Astrocyte of the hippocampus (primary cell): ENCODE data around the gene ARHGAP1.

Experiments
- DNase-seq: peaks from one replicate; pipeline ENCODE4 v3.0.0; 2011; ENCODE audit warnings: low read depth, low spot score

The ARHGAP1 gene

DNA sequence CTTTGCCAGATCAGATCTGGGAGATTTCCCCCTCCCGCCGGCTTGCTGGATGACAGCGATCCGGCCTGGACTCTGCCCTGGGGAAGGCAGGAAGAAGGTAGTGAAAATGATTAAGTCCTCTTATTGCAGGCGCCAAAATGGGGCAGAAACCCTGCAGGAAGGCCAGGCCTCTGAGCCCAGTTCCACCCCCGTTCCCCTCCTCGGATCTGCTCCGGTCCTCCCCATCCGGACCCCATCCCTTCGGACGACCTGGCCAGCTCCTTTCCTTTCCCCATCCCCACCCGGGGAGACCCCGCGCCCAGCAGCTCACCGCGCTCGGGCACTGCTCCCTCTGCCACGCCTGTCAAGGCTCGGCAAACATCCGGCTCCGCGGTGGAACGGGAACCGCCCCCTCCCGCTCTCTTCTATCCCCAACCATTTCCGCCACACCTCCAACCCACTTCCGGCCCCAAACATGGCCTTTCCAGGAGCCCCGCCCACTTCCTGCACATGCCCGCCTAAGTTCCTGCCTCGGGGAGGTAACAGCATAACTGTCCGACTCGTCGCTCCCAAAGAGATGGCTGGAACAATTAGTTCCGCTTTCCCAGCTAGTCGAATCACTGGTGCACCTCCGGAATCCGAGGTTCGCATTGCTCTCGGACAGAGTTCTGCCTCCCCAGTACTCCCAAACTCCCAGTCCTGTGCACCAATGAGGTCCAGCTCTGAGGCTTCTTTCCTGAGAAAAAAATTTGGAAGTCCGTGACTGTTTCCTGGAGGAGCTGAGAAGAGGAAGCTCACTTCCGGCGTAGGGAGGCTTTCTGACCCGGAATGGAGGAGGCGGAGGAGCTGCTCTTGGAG, at the start of gene ARHGAP1, which contains the start of gene ZNF408:
Gene ARHGAP1, minus strand, starts transcription at position 379 of the 837 bp plus-strand sequence. CDS start 4,512 bp downstream, outside the sequence.
Gene ZNF408, plus strand, starts transcription at position 791 of the 837 bp plus-strand sequence. Its CDS starts 17 bp downstream, at position 808.
- DNase-seq, result peak; percentile 99

DNA sequence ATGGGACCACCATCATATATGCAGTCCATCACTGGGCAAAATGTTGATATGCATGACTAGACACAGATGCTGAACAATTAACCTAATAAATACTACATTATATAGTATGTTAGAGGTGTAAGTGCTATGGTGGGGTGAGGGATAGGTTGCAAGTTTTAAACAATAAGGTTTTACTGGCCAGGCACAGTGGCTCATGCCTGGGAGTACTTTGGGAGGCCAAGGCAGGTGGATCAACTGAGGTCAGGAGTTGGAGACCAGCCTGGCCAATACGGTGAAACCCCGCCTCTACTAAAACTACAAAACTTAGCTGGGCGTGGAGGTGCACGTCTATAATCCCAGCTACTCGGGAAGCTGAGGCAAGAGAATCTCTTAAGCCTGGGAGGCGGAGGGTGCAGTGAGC, 46.7 kb upstream of the ARHGAP1 start:
- DNase-seq, result no peak

DNA sequence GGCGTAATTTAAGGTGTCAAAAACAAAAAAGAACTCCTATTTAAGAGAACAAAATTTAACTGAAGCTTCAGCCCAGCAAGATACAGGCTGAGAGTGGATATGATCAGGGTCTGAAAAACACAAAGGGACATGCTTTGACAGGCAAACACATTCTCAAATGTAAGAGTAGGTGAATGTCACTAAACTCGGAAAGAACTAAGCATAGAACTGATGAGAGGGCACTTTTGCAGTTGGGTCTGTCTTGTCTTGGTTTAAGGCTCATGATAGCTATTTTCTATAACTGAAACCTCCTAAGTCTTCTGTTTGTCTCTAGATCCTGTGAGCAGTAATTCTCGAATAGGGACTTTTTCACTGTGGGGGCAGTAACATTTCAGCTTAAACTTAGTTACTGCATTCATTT, 45.6 kb upstream of the ARHGAP1 start:
- no peak for DNase-seq

DNA sequence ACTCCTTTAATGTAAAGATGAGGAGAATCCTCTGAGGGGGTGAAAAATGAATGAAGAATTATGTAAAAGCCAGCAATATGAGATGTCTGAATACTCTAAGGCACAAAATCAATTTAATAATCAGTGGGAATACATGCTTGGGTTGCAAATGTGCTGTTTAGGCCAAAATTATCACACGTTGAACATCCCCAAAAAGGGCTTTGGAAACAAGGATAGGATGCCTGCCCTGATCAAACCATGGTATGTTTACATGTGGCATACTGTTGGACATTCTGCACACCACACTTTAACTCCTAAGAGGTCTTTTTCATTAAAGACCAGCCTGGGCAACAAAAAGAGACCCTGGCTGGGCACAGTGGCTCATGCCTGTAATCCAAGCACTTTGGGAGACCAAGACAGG, 44.9 kb upstream of the ARHGAP1 start:
- no peak for DNase-seq

DNA sequence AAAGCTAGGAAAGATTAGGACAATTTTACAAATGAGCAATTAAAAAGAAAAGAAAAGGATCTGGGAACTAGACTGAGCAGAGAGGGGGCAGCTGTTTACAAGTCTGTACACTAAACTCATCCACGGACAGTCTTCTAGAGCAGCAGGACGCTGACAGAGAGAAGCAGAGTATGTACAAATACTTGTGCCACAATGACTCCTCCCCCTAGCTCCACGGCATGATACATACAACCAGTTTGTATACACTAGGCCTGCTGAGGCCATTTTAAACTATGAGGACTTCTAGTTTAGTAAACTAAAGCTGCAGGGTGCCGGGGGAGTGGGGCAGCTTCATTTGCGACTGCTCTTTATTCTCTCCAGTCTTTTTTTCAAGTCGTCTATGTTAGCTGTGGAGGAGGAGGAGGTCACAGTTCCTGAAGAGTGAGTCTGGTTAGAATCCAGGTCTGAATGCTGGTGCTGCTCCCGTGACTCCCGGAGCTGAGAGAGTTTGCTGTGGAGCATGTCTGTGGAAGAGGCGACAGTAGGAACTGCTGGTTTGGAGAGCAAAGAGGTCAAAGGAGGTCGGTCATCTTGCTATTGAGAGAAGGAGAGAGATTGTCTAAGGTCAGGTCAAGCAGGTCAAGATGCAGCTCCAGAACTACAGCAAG, 43.4 kb upstream of the ARHGAP1 start:
- no peak for DNase-seq

DNA sequence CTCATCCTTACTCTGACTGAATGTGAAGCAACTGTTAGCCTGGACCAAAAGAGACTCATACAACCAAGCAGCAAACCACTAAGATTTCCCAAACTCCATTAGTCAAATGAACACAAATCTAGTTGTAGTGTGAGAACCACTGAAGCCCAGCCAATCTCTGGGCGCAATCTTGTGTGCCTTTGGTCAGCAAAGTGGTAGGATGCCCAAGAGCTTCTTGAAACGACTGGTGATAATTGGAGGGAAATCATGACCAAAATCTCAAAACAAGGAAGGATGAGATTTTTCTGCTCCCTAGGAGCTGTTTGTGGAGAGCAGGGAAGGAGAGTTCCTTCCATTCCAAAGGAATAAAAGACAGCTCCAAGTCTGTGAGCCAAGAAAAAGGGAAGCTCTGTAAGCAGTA, 42.6 kb upstream of the ARHGAP1 start:
- no peak for DNase-seq

DNA sequence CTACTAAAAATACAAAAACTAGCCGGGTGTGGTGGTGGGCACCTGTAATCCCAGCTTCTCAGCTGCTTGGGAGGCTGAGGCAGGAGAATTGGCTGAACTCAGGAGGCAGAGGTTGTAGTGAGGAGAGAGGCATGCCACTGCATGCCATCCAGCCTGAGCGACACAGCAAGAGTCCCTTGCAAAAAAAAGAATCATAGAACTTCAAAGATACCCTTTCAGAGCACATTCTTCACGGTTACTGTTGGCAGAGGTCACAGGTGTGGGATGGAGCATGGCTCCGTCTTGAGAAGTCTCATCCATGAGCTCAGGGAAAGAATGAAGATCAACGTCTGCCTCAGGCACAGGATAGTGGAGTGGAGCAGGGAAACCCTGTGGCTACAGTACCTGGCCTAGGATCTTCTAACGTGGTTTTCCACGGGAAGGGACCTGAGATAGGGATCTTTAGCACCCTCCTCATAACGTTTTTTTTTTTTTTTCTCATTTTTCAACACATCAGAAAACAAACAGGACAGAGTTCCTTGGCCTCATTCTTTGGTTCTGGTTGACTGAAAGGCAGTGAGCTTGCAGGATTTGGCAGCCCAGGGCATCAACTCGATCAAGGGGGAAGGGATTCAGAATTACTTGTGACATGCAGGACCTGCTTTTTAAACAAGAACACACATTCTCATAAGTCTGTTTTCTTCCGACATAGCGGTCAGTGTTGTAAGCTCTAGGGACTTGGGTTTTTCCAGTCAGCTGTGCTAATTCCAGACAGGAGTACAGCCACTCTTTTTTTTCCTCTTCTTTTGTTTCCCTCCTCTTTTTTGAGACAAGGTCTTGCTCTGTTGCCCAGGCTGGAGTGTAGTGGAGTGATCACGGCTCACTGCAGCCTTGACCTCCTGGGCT, 41.4 kb upstream of the ARHGAP1 start:
- no peak for DNase-seq

DNA sequence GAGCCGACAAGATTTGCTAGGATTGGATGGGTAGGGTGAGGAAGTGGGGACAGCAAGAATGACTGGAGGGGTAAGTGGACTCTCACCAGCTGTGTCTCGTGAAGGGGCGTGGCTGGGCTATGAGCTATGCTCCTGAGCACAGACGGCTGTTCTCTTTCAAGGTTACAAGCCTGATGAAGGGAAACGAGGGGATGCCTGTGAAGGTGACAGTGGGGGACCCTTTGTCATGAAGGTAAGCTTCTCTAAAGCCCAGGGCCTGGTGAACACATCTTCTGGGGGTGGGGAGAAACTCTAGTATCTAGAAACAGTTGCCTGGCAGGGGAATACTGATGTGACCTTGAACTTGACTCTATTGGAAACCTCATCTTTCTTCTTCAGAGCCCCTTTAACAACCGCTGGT, 38.5 kb upstream of the ARHGAP1 start:
- no peak for DNase-seq

DNA sequence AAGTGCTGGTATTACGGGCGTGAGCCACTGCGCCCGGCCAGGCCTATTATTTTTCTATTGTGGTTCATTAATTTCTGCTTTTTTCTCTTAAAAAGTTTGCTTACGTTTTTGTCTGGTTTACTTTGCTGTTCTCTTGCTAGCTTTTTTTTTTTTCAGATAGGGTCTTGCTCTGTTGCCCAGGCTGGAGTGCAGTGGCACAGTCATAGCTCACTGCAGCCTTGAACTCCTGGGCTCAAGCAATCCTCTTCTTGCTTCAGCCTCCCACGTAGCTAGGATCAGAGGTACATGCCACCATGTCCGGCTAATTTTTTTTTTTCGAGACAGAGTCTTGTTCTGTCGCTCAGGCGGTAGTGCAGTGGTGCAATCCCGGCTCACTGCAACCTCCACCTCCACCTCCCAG, 37.3 kb upstream of the ARHGAP1 start:
- DNase-seq, result no peak

DNA sequence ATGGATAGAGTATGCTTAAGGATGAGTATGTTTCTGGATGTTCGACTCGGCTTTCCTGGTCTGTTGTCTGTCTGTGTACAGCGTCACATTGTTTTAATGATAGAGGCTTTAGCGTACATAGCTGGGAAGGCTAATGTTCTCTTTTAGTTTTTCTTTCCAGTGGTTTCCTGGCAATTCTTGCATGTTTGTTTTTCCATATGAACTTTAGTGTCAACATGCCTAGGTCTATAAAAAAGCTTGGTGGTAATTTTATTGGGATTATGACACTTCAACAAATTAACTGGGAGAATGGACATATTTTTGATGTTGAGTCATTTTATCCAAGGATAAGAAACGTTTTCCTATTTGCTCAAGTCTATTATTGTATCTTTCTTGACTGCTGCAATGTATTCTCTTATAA, 36.2 kb upstream of the ARHGAP1 start:
- DNase-seq, result no peak

DNA sequence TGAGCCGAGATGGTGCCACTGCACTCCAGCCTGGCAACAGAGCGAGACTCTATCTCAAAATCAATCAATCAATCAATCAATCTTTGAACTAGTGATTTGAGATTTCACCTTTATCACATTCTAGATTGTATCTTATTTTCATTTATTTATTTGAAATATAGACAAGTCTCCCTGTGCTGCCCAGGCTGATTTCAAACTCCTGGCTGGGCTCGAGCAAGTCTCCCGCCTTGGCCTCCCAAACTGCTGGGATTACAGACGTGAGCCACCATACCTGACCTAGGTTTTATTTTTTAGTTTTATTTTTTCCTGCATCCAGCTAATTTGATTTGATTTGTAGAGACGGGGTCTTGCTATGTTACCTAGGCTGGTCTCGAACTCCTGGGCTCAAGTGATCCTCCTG, 35.7 kb upstream of the ARHGAP1 start:
- DNase-seq, result no peak

DNA sequence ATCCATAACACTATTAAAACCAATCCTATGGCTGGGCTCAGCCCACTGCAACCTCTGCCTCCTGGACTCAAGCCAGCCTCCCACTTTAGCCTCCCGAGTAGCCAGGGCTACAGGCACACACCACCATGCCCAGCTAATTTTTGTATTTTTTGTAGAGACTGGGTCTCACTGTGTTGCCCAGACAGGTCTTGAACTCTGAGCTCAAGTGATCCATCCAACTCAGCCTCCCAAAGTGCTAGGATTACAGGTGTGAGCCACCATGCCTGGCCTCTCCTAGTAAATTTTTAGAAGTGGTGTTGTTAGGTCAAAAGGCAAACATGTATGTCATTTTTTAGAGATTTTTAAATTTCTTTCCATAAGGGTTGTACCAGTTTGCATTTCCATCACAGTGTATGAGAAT, 32.8 kb upstream of the ARHGAP1 start:
- no peak for DNase-seq

DNA sequence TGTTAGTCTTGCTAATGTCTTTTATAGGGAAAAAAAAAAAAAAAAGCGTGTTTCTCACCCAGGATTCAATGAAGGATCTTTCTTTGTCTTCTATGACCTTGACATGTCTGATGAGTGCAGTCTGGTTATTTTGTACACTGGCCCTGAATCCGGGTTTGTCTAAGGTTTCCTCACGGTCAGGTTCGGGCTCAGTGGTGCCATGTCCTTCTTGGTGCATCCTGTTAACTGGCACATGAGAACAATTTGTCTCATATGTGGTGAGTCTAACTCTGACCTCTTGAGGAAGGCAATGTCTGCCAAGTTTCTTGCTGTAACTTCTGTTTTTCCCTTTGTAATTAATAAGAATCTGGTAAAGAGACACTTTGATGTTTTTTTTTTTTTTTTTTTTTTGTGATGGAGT, 31.1 kb upstream of the ARHGAP1 start:
- no peak for DNase-seq

DNA sequence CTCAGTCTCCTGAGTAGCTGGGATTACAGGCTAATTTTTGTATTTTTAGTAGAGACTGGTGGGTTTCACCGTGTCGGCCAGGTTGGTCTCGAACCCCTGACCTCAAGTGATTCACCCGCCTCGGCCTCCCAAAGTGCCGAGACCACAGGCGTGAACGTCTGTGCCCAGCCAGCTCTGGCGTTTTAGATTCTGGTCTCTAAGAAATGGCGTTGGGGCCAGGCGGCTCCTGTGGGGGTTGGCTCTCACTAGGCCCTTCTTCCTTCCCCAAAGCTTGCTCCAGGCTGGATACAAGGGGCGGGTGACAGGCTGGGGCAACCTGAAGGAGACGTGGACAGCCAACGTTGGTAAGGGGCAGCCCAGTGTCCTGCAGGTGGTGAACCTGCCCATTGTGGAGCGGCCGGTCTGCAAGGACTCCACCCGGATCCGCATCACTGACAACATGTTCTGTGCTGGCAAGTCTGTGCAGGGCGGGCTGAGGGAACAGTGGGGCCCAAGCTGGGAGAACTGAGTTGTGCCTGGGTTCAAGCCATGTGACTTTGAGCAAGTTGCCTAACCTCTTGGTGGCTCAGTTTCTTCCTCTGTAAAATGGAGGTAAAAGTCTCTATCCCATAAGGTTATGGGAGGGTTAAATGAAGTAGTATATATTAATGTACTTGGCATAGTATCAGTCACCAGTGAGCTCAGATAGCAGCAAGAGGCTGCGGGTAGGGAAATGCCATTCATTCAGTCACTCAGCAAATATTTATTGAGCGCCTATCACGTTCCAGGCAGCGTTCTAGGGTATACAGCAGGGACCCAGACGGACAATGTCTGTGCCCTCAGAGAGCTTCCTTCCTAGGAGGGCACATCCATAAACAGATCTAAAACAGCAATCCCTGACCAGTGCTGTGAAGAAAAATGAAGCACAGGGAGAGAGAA, 28.9 kb upstream of the ARHGAP1 start:
- DNase-seq, result no peak

DNA sequence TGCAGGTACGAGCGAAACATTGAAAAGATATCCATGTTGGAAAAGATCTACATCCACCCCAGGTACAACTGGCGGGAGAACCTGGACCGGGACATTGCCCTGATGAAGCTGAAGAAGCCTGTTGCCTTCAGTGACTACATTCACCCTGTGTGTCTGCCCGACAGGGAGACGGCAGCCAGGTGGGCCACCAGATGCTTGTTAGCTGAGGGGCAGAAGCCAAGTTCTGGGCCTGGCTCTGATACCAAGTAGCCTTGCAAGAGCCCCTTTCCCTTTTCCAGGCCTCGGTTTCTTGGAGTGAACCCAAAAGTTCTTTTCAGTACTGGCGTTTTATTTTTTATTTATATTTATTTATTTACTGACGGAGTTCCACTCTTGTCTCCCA, 28.2 kb upstream of the ARHGAP1 start:
- no peak for DNase-seq

DNA sequence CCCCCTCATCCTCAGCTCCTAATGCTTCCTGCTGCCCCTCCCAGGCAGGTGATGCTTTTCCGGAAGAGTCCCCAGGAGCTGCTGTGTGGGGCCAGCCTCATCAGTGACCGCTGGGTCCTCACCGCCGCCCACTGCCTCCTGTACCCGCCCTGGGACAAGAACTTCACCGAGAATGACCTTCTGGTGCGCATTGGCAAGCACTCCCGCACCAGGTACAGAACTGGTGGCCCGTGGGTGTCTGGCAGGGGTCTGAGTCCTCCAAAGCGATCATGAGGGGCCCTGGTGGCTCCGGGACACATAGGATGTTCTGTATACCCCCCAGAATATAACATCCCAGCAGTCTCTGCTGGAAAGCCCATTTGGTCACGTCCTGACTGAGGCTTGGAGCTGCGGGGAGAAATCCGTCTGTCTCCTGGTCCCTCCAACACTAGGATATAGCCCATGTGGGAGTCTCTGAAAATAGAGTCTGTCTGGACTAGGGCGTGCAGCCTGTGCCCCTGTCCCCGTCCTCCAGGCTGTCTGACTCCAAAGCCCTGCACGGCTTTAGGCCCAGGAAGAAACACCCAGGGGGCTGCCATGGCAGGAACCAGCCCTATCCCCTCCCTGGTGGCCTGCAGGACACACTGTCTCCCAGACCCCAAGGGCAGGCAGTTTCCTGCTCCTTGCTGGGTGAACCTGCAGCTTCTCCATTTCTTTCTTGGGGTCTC, 27.7 kb upstream of the ARHGAP1 start:
- no peak for DNase-seq

DNA sequence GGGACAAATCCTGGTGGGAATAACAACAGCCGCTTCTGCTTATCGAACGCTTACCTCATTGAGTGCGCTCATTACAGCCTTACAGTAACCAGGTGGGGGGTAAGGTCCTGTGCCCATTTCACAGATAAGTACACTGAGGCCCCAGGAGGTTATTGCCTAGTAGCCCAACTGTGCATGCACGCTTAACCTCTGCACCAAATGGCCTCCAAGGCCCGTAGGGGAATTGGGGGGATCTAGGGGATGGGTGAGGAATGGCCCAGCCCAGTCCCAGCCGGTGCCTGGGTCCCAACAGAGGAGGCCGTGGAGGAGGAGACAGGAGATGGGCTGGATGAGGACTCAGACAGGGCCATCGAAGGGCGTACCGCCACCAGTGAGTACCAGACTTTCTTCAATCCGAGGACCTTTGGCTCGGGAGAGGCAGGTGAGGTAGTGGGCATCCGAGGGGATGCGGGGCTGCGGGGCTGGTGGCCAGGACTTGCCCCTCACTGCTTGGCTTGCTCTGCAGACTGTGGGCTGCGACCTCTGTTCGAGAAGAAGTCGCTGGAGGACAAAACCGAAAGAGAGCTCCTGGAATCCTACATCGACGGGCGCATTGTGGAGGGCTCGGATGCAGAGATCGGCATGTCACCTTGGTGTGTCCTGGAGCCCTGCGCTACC, 25.9 kb upstream of the ARHGAP1 start:
- no peak for DNase-seq

DNA sequence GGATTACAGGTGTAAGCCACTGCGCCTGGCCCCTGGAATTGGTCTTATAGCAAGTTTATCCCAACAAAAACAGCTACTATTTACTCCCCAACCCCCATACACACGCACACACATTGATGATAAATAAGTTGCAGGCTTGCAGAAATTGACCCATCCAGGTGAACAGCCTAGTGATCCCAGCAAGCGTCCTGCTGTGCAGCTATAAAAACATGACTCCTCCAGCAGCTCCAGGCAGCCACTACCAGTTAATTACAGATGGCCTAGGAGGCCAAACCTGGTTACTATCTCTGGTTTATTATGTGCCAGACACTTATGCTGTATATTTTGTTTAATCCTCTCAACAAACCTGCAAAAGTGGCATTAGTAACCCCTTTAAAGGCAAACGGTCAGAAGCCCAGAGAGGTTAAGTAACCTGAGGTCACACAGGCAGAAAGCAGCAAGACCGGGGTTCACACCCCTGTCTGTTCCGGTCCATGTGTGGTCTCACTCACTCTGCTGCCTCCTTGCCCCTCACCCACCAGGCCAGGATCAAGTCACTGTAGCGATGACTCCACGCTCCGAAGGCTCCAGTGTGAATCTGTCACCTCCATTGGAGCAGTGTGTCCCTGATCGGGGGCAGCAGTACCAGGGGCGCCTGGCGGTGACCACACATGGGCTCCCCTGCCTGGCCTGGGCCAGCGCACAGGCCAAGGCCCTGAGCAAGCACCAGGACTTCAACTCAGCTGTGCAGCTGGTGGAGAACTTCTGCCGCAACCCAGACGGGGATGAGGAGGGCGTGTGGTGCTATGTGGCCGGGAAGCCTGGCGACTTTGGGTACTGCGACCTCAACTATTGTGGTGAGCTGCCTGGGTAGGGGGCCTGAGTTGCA, 25.2 kb upstream of the ARHGAP1 start:
- no peak for DNase-seq

DNA sequence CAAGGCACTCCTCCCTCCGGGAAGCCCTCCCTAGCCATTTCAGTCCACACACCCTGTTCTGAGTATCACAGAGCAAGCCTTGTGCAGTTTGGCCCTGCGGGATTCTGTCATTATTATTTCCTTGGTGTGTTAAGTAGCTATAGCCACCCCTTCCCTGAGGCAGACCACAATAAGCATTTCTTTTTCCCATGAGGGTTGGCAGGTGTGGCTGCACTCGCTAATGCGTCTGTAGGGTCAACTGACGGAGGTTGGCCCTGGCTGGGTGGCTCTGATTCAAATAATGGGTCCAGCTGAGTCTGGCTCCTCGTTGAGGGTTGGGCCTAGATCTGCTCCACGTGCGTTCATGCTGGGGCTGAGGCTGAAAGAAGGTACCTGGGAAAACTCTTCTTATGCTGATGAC, 23.7 kb upstream of the ARHGAP1 start:
- peak; percentile 27 for DNase-seq
